22Rv1 (cell line): ENCODE results near the gene RBM34.

Source experiments
- CTCF ChIP-seq: fragments of 450-650 bp; IDR thresholded peaks from 2 replicates; pipeline ENCODE4 v1.5.1; 2017; ENCODE audit warnings: mild to moderate bottlenecking
- ZFX ChIP-seq: fragments of 450-650 bp; IDR thresholded peaks from 2 replicates; pipeline ENCODE4 v1.6.1; 2017; ENCODE audit warnings: antibody characterized with exemption, borderline replicate concordance

GRCh38 chr1:235156740-235157139, 4.3 kb downstream of the RBM34 start:
- TF ChIP-seq CTCF (no peak), ZFX (no peak)
